Astrocyte (in vitro differentiated cells and primary cell): ENCODE data around the gene LENG1.

Source experiments
- CTCF ChIP-seq: IDR thresholded peaks from 2 replicates; pipeline ENCODE4 v1.5.1; 2011; ENCODE audit warnings: low read depth, mild to moderate bottlenecking, inconsistent platforms, low read length, moderate library complexity; ENCODE audit not compliant: insufficient read depth
- EZH2 ChIP-seq: IDR thresholded peaks from 2 replicates; pipeline ENCODE4 v1.6.1; 2012; ENCODE audit warnings: mild to moderate bottlenecking, low read length, inconsistent platforms; ENCODE audit not compliant: insufficient read depth

- TF ChIP-seq CTCF (no peak), EZH2 (no peak)
Measured at GRCh38 chr19:54114340-54115108, 45.0 kb downstream of the LENG1 start.
